HG03342 (cell line): ENCODE data around the gene RTL10.
"Not testable (repeated sequence)": the region's sequence is repeated elsewhere in the genome, so short reads cannot be mapped to it uniquely, and the experiment has no call there.

Source experiments
- ATAC-seq: cut with Tn5 transposase; IDR thresholded peaks from one replicate; pipeline ENCODE4 v1.9.1; 2021; ENCODE audit warnings: mild to moderate bottlenecking, moderate library complexity; ENCODE audit not compliant: unreplicated experiment

The RTL10 gene

GRCh38 chr22:19889951-19890350, 35.3 kb upstream of the RTL10 start:
- no peak for ATAC-seq

DNA sequence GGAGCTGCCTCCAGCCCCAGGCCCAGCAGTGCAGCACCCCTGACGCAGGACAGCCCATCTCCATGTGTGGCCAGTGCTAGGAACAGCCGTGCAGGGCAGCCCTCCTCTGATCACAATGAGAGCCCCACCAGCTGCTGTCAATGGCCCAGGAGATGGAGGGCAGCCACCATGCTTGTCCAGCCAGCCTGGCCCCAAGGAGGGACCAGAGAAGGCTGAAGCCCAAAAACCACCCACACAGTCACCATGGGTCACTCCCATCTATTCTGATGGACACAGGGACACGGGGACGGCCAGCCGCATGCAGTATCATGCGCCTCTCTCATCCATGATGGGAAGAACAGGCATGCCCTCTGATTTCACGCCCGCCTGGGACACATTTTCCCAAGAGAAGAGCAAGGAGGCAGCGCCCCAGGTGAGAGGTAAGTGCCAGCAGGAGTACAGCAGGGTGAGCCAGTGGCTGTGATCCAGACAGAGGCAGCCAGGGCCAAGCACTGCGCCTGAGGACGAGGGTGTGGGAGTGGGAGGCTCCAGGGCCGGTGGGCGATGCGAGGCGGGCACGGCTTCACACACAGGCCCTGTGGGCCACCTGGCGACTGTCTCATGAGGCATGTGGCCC, 33.6 kb upstream of the RTL10 start:
- no peak for ATAC-seq

DNA sequence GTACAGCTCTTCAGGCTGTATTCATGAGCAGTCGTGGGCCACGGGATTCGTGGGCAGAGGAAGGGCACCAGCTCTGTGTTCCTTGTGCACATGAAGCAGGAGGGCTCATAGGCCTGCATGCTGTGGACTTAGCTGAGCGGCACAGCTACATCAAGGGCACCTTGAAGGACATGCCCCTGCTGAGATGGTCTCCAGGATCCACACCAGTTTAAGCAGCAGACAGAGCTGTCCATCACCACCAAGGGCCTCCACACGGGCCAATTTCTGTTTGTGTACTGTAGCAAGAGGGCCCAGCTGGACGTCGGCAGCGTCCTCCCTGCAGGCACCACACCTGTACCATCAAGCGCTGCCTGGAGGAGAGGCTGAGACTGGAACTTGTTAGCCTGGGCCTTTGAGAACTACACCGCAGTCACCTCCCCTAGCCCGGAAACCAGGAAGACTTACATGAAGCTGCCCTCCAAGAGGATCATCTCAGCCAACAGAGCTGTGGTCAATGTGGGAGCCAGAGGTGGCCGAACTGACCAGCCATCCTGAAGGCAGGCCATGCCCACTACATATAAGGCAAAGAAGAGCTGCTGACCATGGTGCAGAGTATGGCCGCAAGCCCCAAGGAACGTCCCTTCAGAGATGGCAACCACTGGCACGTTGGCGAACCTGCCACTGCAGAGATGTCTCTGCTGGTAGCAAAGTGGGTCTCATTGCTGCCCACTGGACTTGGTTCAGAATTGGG, 32.7 kb upstream of the RTL10 start:
- ATAC-seq, result no peak

DNA sequence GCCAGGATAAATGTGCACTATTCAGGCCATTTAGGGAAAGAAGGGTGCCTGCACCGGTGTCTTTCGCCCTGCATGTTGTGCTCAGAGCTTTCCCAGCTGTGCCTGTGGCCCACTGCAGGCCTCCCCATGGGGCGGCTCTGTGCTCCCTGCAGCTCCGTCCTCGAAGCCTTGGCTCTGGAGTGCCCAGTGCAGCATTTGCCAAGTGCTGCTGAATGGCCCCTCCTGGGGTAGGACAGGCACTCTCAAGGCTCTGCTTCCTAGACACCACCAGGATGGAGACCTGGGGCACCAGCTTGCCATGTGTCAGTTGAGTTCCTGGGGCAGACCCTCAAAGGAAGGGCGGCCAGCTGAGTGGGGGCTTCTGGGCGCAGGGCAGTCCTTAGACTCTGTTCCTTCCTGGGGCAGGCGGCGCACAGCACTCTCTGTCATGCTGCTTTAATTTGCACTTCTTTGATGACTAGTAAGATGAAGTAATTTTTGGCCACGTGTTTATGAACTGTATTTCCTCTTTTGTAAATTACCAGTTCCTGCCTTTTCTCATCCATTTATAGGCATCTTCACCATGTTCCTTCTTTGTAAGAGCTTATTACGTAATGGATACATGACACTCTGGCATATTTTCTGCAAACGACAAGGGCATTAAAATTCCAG, 32.1 kb upstream of the RTL10 start:
- ATAC-seq, result no peak

DNA sequence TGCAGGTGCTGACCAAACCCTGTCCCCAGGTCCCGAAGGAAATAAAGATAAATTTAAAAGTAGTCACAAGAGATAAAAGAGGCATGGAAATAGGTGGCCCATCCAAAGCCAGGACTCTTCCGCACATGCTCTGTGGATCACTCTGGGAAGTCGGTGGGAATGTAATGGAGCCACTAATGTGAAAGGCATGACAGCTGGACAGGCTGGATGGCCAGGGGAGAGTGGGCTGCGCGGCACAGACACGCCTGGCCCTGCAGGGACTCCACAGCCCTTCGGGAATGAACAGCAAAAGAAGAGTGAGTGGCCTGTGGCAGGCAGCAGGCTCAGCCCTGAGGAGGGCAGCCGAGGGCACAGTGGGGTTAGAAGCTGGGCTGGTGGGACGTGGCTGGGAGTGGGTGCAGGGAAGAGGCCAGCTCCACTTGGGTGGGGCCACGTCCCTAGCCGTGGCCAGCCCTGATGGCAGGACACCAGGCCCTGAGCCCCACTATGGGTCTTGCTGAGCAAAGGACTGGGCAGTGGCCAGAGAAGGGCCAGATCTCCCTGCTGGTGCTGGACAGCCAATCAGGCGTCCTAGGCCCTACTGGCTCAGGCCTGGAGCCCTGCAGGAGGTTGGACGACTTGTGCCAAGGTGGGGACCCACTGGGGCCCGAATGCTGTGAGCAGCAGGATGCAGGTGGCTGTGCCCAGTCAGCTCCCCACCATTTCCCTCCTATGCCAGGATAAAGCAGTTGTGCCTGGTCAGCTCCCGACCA, 31.3 kb upstream of the RTL10 start:
- no peak for ATAC-seq

GRCh38 chr22:19884954-19885751, 30.5 kb upstream of the RTL10 start:
- no peak for ATAC-seq

DNA sequence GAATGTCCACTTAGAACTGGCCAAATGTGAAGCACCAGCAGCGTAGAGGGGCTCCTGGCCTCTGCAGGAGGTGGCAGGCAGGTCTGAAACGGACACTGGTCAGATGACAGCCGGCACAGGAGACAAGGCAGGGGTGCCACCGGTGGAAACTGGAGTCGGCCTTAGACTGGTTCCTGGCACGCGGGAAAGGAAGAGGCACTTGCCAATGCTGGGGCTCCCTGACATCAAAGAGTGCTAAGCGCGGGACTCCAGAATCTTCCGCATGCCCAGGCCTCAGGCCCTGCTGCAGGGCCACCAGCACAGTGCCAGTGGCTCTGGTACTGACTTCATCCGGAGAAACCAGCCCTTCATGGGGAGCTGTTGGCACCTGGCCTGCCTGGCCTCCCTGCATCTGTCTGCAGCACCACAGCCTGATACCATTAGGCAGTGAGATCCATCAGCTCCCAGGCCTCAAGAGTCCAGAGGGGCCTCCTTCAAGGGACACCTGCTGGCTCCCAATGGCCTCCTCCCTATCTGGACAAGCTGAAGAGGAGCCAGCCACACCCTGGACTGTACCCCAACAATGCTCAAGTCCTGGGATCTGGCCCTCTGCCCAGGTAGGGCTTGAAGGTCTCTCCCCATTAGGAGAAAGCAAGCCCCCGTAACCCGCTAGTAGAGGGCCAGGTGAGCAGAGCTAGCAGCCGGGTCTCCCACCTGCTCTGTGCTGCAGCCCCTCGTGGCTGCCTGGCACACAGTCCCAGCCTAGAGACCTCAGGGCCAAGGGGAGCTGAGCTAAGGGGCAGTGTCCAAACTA, 29.7 kb upstream of the RTL10 start:
- ATAC-seq, result no peak

GRCh38 chr22:19883446-19883845, 28.8 kb upstream of the RTL10 start:
- ATAC-seq, result not testable (repeated sequence)

DNA sequence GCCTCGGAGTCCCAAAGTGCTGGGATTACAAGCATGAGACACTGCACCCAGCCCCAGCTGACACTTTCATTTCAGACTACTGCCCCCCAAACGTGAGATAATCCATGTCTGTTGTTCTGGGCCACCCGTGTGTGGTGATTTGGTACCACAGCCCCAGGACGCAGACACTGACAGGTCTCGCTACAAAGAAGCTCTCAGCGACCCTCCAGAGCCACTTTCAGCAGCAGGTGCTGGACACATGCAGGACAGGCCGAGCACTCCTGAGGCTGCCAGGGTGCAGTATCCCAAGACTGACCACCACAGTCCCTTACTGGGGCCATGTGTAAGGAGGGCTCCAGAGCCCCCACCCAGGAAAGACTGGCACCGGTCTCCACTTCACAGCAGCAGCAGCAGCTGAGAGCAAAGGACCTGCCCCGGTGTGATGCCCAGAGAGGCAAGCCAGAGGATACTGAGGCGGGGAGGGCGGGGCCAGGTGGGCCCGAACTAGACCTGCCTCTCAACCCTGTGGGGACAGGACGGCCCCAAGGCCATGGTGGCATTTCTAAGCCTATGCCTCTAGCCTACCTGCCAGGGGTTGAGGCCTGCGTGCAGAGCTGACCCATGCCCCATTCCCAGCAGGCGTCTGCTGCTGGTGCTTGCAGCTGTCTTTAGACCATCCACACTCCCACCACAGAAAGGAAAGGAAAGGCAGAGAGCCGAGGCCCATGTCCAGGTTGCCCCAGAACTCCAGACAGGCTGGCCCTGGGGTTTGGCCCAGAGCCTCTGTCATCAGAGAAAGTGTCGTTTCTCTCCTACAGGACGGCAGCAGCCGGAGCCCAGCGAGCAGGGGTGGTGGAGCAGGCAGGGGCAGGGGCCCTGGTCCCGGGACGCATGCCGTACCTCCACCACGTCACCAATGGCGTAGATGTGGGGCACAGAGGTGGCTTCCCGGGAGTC, 28.0 kb upstream of the RTL10 start:
- no peak for ATAC-seq

GRCh38 chr22:19880786-19881569, 26.3 kb upstream of the RTL10 start:
- no peak for ATAC-seq

GRCh38 chr22:19879992-19880785, 25.5 kb upstream of the RTL10 start:
- ATAC-seq, result no peak

- ATAC-seq, result no peak
These were observed 24.9 kb upstream of the RTL10 start for GRCh38 chr22:19879643-19879991.

- ATAC-seq, result no peak
These were observed 24.5 kb upstream of the RTL10 start for GRCh38 chr22:19879246-19879570.

DNA sequence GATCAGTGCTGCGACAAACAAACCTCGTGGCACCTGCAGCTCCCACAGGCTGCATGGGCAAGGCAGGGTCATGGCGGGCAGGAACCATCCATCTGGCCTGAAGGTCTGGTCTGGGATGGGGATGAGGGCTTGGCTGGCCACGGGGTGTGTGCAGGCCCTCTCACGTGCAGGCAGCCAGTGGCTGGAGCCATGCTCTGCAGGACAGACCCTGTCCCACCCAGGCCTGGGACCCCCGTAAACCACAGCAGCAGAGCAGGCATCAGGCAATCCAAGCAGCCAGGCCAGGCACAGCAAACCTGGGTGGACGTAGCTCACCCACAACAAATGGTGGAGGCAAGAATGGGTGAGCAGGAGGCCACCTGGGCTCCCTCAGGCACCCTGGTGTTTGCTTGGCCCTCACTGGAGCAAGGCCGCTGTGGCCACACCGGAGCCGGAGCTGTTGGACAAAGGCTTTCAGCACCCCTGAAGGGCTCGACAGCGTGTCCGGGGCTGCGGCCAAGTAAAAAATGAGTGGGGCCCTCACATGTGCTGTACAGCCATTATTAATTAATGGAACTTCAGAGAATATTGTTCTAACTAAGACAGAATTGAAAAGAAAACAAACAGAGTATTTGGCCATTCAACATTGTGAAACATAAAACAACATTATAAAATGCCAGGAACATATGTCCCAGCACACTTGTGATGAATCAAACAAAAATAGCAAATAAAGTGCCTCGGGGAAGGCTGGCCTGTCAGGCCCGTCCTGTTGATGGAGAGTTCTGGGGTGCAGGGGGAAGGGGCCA, 24.0 kb upstream of the RTL10 start:
- no peak for ATAC-seq

DNA sequence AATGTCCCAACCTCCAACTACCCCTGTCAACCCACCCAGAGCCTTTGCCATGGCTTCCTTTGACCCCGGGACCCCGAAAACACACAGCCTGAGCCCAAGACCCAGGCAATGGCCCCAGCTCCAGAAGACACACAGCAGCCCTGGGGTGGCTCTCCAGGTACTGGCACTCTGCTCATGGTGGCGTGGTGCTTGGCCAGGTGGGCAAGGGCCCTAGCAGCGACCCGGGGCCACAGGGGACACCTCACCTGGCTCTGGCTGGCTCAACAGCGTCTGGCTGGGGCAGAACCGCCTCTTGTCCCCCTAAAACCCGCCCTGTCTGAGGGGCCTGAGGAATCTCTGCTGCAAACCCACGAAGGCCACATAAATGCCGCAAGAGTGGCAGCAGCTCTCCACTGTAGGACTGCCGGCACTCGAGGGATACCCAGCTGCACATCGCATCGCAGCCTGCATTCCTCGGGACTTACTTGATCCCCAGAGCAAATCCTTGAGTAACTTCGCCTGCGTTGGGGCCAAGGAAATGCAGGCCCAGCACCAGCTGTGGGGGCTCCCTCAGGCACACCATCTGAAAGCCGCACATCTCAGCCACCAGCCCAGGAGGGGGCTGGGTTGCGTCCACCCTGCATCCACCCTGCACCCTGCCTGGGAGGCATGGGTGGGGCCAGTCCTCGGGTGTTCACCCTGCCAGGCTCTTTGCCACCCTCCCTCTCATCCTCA, 23.1 kb upstream of the RTL10 start:
- no peak for ATAC-seq
